Thoracic aorta (tissue), 2 donors: Measurements from ENCODE around the gene MIX23. TPM values are rescaled to one million over a fixed set of nuclear protein-coding genes. Genes with fewer than 3 reads are reported as not detected.

ENCODE experiments used
- ATAC-seq: fragments of 150-250 bp; one replicate; pipeline ENCODE4 v1.8.0; 2017; ENCODE audit warnings: low read depth; ENCODE audit not compliant: insufficient number of reproducible peaks, low FRiP score
- DNase-seq: peaks from one replicate; pipeline ENCODE4 v3.0.0-alpha.2; 2020; ENCODE audit warnings: low spot score
- H3K27ac ChIP-seq, 2 donors: fragments of 200-600 bp; sonication (generic); 1 replicate in 1 of 2; 2 replicates in 1 of 2; pipeline ENCODE4 v1.5.1; 2016; ENCODE audit warnings: mild to moderate bottlenecking in 2 of 2, moderate library complexity in 2 of 2
- H3K27me3 ChIP-seq: fragments of 200-600 bp; sonication (generic); replicated peaks from 2 replicates; pipeline ENCODE4 v1.6.0; 2016; ENCODE audit warnings: mild to moderate bottlenecking; ENCODE audit not compliant: insufficient read depth
- H3K36me3 ChIP-seq: fragments of 200-600 bp; sonication (generic); one replicate; pipeline ENCODE4 v1.5.1; 2016
- H3K4me1 ChIP-seq, 2 donors: fragments of 200-600 bp; sonication (generic); 1 replicate in 1 of 2; 2 replicates in 1 of 2; pipeline versions ENCODE4 v1.5.1 to v1.6.0; 2016; ENCODE audit warnings: low read depth in 2 of 2, mild to moderate bottlenecking in 1 of 2; ENCODE audit not compliant: control insufficient read depth in 1 of 2
- H3K4me3 ChIP-seq: fragments of 200-600 bp; sonication (generic); 2 replicates; pipeline ENCODE4 v1.5.1; 2016; ENCODE audit warnings: mild to moderate bottlenecking
- H3K9me3 ChIP-seq: fragments of 200-600 bp; sonication (generic); 2 replicates; pipeline ENCODE4 v1.5.1; 2016
- total RNA-seq, 2 donors: library from RNA; depleted of rRNA; stranded (reverse); fragments of >200 nt; gene quantifications; one replicate each; pipeline versions ENCODE4 v1.1.0 to v1.2.3, GENCODE V29; 2016
- TF ChIP-seq, protein P1 (sequence below): fragments of 200-600 bp; sonication (generic); IDR thresholded peaks from one replicate; pipeline ENCODE4 v1.5.1; 2019; ENCODE audit warnings: antibody characterized with exemption

Gene MIX23
- total RNA-seq, 2 donors from 2014 or later = 10.7 to 13.4 TPM

DNA sequence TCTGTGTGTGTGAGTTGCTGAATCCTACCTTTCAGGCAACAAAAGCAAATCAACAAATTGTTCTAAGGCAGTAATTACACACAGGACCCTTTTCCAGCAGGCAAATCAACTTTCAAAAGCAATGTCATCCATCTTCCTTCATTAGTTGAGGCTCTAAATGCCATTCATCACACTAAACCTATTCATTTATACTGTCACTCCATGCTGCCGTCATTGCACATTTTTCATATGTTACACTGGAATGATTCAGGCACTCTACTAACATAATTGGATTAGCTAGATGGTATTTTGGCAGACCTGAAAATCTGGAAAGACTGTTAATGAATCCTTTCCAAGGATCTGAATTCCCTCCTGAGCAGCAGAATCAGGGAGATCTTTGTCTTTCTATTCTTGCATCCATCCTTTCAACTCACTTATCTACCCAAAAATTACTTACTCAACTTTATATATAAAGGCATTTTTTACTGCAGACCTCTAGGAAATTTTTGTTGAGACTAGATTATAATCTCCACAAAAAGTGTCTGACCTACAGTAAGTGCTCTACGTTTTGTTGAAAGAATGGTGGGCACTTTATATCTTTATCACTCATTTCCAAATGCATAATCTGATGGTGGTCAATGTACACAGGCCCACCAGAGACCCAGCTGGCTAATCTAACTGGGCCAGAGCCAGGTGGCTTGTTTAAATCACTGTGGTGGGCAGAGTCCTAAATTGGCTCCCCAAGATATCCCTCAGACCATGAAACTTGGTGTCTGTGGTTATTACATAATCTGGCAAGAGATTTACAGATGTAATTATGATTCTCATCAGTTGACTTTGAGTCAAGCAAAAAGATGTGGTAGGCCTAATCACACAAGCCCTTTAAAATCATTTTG lies 25.0 kb downstream of the MIX23 start:
- TF ChIP-seq, protein P1, sequence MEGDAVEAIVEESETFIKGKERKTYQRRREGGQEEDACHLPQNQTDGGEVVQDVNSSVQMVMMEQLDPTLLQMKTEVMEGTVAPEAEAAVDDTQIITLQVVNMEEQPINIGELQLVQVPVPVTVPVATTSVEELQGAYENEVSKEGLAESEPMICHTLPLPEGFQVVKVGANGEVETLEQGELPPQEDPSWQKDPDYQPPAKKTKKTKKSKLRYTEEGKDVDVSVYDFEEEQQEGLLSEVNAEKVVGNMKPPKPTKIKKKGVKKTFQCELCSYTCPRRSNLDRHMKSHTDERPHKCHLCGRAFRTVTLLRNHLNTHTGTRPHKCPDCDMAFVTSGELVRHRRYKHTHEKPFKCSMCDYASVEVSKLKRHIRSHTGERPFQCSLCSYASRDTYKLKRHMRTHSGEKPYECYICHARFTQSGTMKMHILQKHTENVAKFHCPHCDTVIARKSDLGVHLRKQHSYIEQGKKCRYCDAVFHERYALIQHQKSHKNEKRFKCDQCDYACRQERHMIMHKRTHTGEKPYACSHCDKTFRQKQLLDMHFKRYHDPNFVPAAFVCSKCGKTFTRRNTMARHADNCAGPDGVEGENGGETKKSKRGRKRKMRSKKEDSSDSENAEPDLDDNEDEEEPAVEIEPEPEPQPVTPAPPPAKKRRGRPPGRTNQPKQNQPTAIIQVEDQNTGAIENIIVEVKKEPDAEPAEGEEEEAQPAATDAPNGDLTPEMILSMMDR = no peak
- no peak for DNase-seq
- Histone ChIP-seq H3K27ac (no peak overlapping the region), H3K4me1 (no peaks in the 10 kb centered on the region), H3K9me3 (no peaks in the 10 kb centered on the region), H3K36me3 (no peaks in the 10 kb centered on the region), H3K27me3 (no peaks in the 10 kb centered on the region), H3K4me3 (no peak overlapping the region)
- no peak for ATAC-seq

DNA sequence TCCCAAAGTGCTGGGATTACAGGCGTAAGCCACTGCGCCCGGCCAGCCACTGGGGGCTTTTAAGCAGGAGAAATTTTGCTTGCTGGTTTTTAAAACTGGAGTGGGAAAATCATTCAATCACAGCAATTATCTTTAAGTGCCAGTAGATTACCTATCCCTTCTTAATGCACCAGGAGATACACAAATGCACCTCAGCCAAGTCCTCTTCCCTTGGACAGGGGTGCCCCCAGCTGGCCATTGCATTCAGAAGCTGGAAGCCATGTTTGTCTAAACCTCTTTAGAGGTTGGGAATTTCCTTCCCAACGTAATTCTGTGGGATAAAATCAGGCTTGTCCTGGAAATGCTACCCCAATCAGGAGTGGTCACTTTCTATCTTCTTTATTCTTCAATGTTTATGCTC lies 26.6 kb downstream of the MIX23 start:
- no peak for DNase-seq
- no peak overlapping the region for H3K27ac ChIP-seq
- TF ChIP-seq, protein P1 = no peak
- no peak for ATAC-seq
- H3K4me1 ChIP-seq = no peaks in the 10 kb centered on the region
- no peaks in the 10 kb centered on the region for H3K27me3 ChIP-seq
- H3K9me3 ChIP-seq = no peaks in the 10 kb centered on the region
- H3K36me3 ChIP-seq = no peaks in the 10 kb centered on the region
- H3K4me3 ChIP-seq = no peak overlapping the region

DNA sequence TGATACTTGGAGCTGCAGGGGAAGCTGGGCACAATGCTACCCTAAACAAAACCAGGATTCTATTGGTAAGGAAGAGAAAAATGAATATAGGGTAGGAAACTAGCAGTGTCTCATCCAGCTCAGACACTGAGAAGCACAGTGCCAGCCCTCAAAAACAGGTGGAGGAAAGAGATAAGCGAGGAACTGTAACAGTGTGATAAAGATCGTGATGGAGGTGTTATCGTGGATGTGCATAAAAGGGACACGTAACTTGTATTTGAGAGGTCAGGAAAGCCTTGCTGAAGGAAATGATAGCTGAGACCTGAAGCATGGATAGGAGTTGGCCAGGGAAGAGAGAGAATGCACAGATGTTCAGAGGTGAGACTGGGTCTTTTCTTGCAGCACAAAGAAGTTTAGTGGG lies 27.4 kb downstream of the MIX23 start:
- no peaks in the 10 kb centered on the region for H3K4me1 ChIP-seq
- no peaks in the 10 kb centered on the region for H3K36me3 ChIP-seq
- H3K27me3 ChIP-seq = no peaks in the 10 kb centered on the region
- no peaks in the 10 kb centered on the region for H3K9me3 ChIP-seq
- no peak for ATAC-seq
- DNase-seq = no peak
- H3K4me3 ChIP-seq = no peak overlapping the region
- no peak overlapping the region for H3K27ac ChIP-seq
- TF ChIP-seq, protein P1 = no peak

DNA sequence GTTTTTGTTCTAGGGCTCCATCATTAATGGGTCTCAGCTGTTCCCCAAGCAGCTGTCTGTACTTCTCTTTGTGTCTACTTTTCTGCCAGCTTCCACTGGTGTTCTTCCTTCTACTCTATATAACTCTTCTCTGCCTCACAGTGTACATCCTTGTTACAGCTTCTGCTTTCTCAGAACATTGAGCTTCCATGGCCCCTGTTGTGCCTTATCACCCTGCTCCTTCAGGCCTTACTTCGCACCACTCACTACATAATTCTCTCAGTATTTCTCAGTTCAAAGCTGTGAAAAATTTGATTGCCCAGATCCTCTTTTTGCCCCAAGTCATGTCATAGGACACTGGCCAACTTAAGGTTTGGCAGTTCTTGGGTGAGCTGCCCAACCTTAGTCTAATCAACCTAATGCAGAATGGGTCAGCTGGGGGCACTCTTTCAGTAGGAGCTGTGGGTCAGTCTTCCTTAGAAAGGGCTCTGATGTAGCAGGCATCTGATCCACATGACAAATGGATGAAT lies 29.1 kb downstream of the MIX23 start:
- Histone ChIP-seq H3K27ac (no peak overlapping the region), H3K4me1 (no peaks in the 10 kb centered on the region), H3K9me3 (no peaks in the 10 kb centered on the region), H3K27me3 (no peaks in the 10 kb centered on the region), H3K4me3 (no peak overlapping the region), H3K36me3 (no peaks in the 10 kb centered on the region)
- TF ChIP-seq, protein P1 = no peak
- no peak for DNase-seq
- ATAC-seq = no peak

DNA sequence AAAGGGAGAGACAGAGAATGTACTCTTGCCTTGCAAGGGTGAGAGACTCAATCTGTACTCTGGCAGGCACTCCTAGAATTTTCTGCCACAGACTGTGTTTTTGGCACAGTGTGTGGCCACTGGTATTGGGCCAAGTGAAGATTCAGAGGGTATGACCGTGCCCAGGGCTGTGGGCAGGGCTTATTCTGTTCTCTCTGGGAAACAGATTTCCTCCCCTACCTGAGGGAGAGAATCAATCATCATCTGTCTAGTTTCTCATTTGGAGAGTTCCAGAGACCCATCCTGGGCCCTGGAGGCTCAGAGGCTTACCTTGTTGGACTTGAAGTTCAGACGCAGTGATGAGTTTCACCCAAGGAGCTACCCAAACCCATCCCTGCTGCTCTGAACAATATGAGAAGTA lies 29.8 kb downstream of the MIX23 start:
- Histone ChIP-seq H3K36me3 (no peaks in the 10 kb centered on the region), H3K27me3 (no peaks in the 10 kb centered on the region), H3K4me1 (no peaks in the 10 kb centered on the region), H3K9me3 (no peaks in the 10 kb centered on the region), H3K27ac (no peak overlapping the region), H3K4me3 (no peak overlapping the region)
- DNase-seq (no peak), ATAC-seq (no peak)
- TF ChIP-seq, protein P1 = no peak
